Stimulated activated CD8-positive, alpha-beta memory T cell treated with anti-CD3 and anti-CD28 coated beads, Interleukin-12 subunit alpha, Interleukin-12 subunit beta, amount 100 ng/mL, for 4 hours (primary cell): ENCODE measurements around the gene MIS18A.

Experiments
- DNase-seq: peaks from one replicate; pipeline ENCODE4 v3.0.0-alpha.2; 2020; ENCODE audit warnings: low read depth

The MIS18A gene

GRCh38 chr21:32253215-32253641, 25.6 kb downstream of the MIS18A start:
- DNase-seq = no peak

GRCh38 chr21:32252136-32252535, 26.7 kb downstream of the MIS18A start:
- DNase-seq = no peak

- DNase-seq = no peak
These were observed 29.2 kb downstream of the MIS18A start for GRCh38 chr21:32249511-32250280.

- no peak for DNase-seq
These were observed 30.0 kb downstream of the MIS18A start for GRCh38 chr21:32248571-32249461.

- no peak for DNase-seq
These were observed 32.2 kb downstream of the MIS18A start for GRCh38 chr21:32246571-32247140.

- DNase-seq = no peak
These were observed 32.9 kb downstream of the MIS18A start for GRCh38 chr21:32245971-32246370.

GRCh38 chr21:32240851-32241687, 37.8 kb downstream of the MIS18A start:
- DNase-seq = no peak

- DNase-seq = no peak
These were observed 39.3 kb downstream of the MIS18A start for GRCh38 chr21:32239551-32239950.

GRCh38 chr21:32238063-32238462, 40.8 kb downstream of the MIS18A start:
- no peak for DNase-seq

- no peak for DNase-seq
These were observed 41.8 kb downstream of the MIS18A start for GRCh38 chr21:32237021-32237420.

GRCh38 chr21:32233722-32234301, 45.0 kb downstream of the MIS18A start:
- no peak for DNase-seq

- DNase-seq = no peak
These were observed 45.7 kb downstream of the MIS18A start for GRCh38 chr21:32233055-32233546.

GRCh38 chr21:32226444-32226843, 52.4 kb downstream of the MIS18A start:
- no peak for DNase-seq
